ENCODE data around the gene HOXC4. TPM values are rescaled to one million over a fixed set of nuclear protein-coding genes. Genes with fewer than 3 reads are reported as not detected.

Gene HOXC4
- polyA plus RNA-seq, 1 experiment = not detected

- Histone ChIP-seq H3K27ac (ENCODE audit: low read depth, low read length) (no peak overlapping the region), H3K4me3 (ENCODE audit: low read depth, low read length) (no peak overlapping the region), H3K27me3 (ENCODE audit: control insufficient read depth, insufficient read depth, low read length) (peaks cover 83% of the 10 kb centered on the region), H3K9me3 (ENCODE audit: control insufficient read depth, insufficient read depth, low read length) (peaks cover 21% of the 10 kb centered on the region)
- no peak for DNase-seq (ENCODE audit: low read depth, low spot score)
- ChIA-PET CTCF (interaction anchor here (0.7 to 2.5 kb wide), 8 partner anchors 138 to 785 kb away, joined by 3 to 11 read pairs (median 4); no protein-coding TSS in a partner anchor), POLR2A (no interaction called here)
- no peak for TF ChIP-seq CTCF (IDR thresholded peaks at IDR 0.05; ENCODE audit: low read depth, low read length)
Measured at GRCh38 chr12:54033106-54033979, 20.3 kb upstream of the HOXC4 start.

DNA sequence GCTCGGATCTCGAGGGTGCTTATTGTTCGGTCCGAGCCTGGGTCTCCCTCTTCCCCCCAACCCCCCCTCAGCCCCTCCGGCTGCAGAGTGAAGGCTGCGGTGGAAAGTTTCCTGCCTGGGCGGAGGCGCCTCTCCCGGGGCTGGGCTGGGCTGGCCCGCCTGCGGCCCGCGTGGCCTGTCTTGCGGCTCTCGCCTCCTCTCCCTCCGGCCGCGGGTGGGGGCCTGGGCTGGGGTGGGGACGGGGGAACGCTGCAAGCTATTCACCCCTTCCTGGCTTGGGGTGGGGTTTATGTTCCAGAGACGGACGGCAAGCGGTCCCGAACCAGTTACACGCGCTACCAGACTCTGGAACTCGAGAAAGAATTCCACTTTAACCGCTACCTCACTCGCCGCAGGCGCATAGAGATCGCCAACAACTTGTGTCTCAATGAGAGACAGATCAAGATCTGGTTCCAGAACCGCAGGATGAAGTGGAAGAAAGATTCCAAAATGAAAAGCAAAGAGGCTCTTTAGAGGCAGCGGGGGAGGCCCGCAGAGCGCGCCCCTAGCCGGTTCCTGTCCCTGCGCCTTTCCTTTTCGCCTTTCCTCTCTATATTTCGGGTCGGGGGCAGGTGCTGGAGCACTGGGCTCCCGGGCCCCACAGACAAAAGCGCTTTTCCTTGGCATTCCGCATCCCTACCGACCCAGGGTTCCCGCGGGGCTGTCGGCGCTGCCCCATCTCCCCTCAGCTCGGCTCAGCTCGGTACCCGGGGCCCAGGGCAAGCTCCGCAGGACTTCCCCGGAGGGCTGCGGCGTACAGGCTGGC, 19.5 kb upstream of the HOXC4 start:
- DNase-seq (ENCODE audit: low read depth, low spot score) = no peak
- ChIA-PET POLR2A (no interaction called here), CTCF (no interaction called here)
- Histone ChIP-seq H3K9me3 (ENCODE audit: control insufficient read depth, insufficient read depth, low read length) (peaks cover 21% of the 10 kb centered on the region), H3K27me3 (ENCODE audit: control insufficient read depth, insufficient read depth, low read length) (peaks cover 84% of the 10 kb centered on the region), H3K4me3 (ENCODE audit: low read depth, low read length) (no peak overlapping the region), H3K27ac (ENCODE audit: low read depth, low read length) (no peak overlapping the region)
- no peak for TF ChIP-seq CTCF (IDR thresholded peaks at IDR 0.05; ENCODE audit: low read depth, low read length)

DNA sequence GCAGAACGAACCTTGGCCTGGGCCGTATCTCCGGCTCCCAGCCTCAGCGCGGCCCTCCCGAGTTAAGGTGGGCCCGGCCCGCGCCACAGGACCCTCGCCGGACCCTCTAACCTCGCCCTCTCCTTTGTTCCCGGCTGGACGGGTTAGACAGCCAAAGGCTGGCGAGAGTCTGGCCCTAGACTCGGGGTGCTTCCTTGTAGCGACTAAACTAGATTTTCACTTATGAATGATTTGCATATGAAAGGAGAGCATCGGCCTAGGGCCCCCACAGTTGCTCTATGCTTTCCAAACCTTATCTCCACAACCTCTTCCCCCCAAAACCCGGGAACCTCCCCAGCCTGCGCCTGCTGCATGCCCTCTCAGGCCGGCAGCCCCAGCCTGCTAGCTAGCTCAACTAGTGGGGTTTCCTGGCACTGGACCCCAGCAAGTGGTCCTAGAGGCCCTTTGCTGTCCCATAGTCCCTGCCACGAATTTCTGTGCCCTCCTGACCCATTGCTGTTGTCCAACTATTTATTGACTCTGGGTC, 18.8 kb upstream of the HOXC4 start:
- H3K27me3 ChIP-seq (ENCODE audit: control insufficient read depth, insufficient read depth, low read length) = peaks cover 84% of the 10 kb centered on the region
- H3K4me3 ChIP-seq (ENCODE audit: low read depth, low read length) = no peak overlapping the region
- H3K27ac ChIP-seq (ENCODE audit: low read depth, low read length) = no peak overlapping the region
- DNase-seq (ENCODE audit: low read depth, low spot score) = no peak
- H3K9me3 ChIP-seq (ENCODE audit: control insufficient read depth, insufficient read depth, low read length) = peaks cover 21% of the 10 kb centered on the region
- ChIA-PET CTCF (no interaction called here), POLR2A (no interaction called here)
- TF ChIP-seq CTCF (IDR thresholded peaks at IDR 0.05; ENCODE audit: low read depth, low read length) = no peak

DNA sequence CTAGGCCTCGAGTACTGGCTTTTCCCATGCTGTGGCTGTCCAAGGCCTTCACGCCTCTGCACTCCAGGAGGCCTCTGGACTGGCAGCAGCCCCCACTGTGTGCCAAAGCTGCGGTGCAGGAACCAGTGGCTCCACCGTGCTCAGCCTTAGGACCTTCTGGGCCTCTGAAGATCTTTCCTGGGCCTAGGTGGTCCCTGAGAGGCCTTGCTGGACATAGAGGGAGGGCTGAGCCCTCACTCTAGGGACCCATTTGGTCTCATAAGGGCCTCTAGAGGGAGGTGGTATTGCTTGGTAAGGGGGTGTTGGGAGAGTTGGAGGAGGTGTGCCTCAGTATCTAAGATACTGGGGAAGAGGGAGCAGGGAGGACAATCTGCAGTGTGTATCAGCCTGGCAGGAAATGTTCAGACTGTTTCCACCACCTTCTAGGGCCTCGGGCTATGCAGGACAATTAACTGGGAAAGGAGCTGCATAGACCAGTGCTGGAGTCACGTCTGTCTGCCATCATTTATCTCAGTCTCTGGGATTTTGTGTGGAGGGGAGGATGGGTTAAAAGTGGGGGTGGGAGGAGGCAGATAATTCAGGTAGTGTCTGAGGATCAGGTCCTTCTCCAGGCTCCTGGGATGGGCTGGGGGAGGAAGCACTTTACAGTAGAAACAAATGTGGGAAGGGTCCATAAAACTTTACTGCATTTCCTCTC, 17.9 kb upstream of the HOXC4 start:
- Histone ChIP-seq H3K27ac (ENCODE audit: low read depth, low read length) (no peak overlapping the region), H3K9me3 (ENCODE audit: control insufficient read depth, insufficient read depth, low read length) (peaks cover 21% of the 10 kb centered on the region), H3K27me3 (ENCODE audit: control insufficient read depth, insufficient read depth, low read length) (peaks cover 86% of the 10 kb centered on the region), H3K4me3 (ENCODE audit: low read depth, low read length) (no peak overlapping the region)
- TF ChIP-seq CTCF (IDR thresholded peaks at IDR 0.05; ENCODE audit: low read depth, low read length) = no peak
- ChIA-PET POLR2A (no interaction called here), CTCF (no interaction called here)
- DNase-seq (ENCODE audit: low read depth, low spot score) = no peak
